Stomach (tissue), 9 donors: ENCODE data around the gene RERE. TPM values are rescaled to one million over a fixed set of nuclear protein-coding genes. Genes with fewer than 3 reads are reported as not detected.

ENCODE experiments used
- DNase-seq, 2 donors: peaks; one replicate each; pipeline versions ENCODE4 v3.0.0 to v3.0.0-alpha.2; 2013 to 2019
- H3K27ac ChIP-seq, 5 donors: fragments of 200-600 bp in 4 of 5; sonication (generic) in 4 of 5; one replicate each; pipeline ENCODE4 v1.5.1; 2013 to 2019; ENCODE audit warnings: mild to moderate bottlenecking in 1 of 5, moderate library complexity in 1 of 5
- H3K27me3 ChIP-seq, 3 donors: fragments of 200-600 bp; sonication (generic); one replicate each; pipeline ENCODE4 v1.5.1; 2017 to 2019; ENCODE audit warnings: mixed run types in 1 of 3
- H3K36me3 ChIP-seq, 4 donors: fragments of 200-600 bp; sonication (generic); 1 replicate in 3 of 4; 2 replicates in 1 of 4; pipeline ENCODE4 v1.5.1; 2016 to 2019
- H3K4me1 ChIP-seq, 4 donors: fragments of 200-600 bp; sonication (generic); one replicate each; pipeline ENCODE4 v1.5.1; 2016 to 2019
- H3K4me3 ChIP-seq, 4 donors: fragments of 200-600 bp; sonication (generic) in 3 of 4; one replicate each; pipeline ENCODE4 v1.5.1; 2016 to 2019; ENCODE audit warnings: mild to moderate bottlenecking in 1 of 4
- H3K9me3 ChIP-seq, 4 donors: fragments of 200-600 bp; sonication (generic); one replicate each; pipeline ENCODE4 v1.5.1; 2016 to 2019
- EP300 ChIP-seq: sonication (generic); formaldehyde crosslinking; IDR thresholded peaks from one replicate; pipeline ENCODE4 v1.6.1; 2017; ENCODE audit warnings: antibody characterized with exemption
- POLR2A ChIP-seq, 4 donors: fragments of 450-650 bp; IDR thresholded peaks; one replicate each; pipeline ENCODE4 v1.6.1; 2016; ENCODE audit warnings: antibody characterized with exemption in 4 of 4, control low read depth in 2 of 4, mild to moderate bottlenecking in 1 of 4, moderate library complexity in 1 of 4
- POLR2AphosphoS5 ChIP-seq, 3 donors: sonication (generic); formaldehyde crosslinking; IDR thresholded peaks; one replicate each; pipeline ENCODE4 v1.6.1; 2016; ENCODE audit warnings: antibody characterized with exemption in 3 of 3
- WGBS, 5 donors: extraction: QIAGEN DNeasy Blood & Tissue Kit in 3 of 5; methylation state at CpG; one replicate each; pipeline versions ENCODE4 v1.1.5 to v1.1.7; 2013 to 2018; 5-methylcytosine and 5-hydroxymethylcytosine counted together
- intact Hi-C: fragments of 100-400 bp; cut with DNase I; formaldehyde crosslinking; loops from one replicate; pipeline ENCODE4 v1.15.1; 2023; ENCODE audit warnings: low total_unique reads
- polyA plus RNA-seq, 3 donors: library from polyadenylated mRNA; stranded (reverse); fragments of 200-250 nt; gene quantifications; one replicate each; pipeline ENCODE4 v1.2.3, GENCODE V29; 2013
- total RNA-seq, 5 donors: library from RNA; depleted of rRNA; stranded (reverse); fragments of >200 nt; gene quantifications; one replicate each; pipeline versions ENCODE4 v1.1.0 to v1.2.3, GENCODE V29; 2014 to 2016
- TF ChIP-seq, protein P1 (sequence below), 7 experiments: fragments of 450-650 bp in 4 of 7; fragments of 200-600 bp in 3 of 7; sonication (generic) in 3 of 7; IDR thresholded peaks; one replicate each; pipeline ENCODE4 v1.5.1; 2016 to 2019; ENCODE audit warnings: antibody characterized with exemption in 7 of 7, control low read depth in 2 of 7, mild to moderate bottlenecking in 1 of 7
- donor health status: healthy with polysubstance abuse.
- donor health status: Bipolar disorder and iron deficiency.
- donor health status: healthy.

The RERE gene
- total and polyA plus RNA-seq, 8 donors = 15.6 to 198 (median 79.3) TPM

DNA sequence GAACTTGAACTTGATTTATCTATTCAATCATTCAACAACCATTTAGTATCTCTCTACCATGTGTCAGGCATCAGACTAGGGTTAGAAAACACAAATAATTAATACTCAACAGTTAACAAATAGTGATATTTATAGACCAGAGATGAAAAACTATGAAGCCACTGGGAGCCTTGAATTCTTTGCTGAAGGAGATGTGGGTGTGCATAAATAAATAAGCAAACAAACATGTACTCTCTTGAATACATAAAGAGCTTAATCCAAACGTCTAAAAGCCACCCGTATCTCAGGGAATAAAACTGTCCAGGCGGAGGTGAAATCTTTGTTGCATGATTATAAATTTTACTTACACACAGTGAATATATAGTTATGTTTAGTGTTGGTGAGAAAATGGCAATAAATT lies 333.9 kb downstream of the RERE start:
- intact Hi-C loops = no loop called here
- no peak overlapping the region for H3K4me3 ChIP-seq

DNA sequence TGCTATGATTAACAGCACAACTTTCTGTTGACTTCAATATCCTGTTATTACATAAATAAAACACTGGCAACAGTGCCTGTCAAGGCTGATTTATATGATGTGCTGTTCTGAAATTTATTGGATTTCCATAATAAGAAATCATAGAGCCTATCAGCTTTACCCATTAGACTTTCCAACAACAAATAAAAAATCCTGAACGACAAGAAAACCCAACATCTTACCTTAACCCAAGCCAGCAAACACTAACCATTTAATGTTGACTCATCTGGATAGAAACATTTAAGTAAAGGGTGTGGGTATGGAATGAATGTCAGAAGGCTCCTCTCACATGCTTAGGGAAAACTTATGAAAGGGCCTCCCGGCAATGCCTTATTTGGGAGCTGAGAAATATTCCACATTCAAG lies 334.5 kb downstream of the RERE start:
- Histone ChIP-seq H3K4me1 (peaks cover 0 to 18% (median 12%) of the 10 kb centered on the region in 4 donors), H3K27ac (peak overlapping the region in 1 of 5 donors; percentile 4), H3K27me3 (no peaks in the 10 kb centered on the region), H3K4me3 (no peak overlapping the region), H3K36me3 (peaks cover 0 to 9% (median 2%) of the 10 kb centered on the region in 4 donors), H3K9me3 (no peaks in the 10 kb centered on the region)
- WGBS, 5 donors = 32 to 53% (median 38%) methylated on average over 2 of the region's 2 CpGs
- intact Hi-C loops = no loop called here
- no peak for TF ChIP-seq EP300
- TF ChIP-seq, protein P1, sequence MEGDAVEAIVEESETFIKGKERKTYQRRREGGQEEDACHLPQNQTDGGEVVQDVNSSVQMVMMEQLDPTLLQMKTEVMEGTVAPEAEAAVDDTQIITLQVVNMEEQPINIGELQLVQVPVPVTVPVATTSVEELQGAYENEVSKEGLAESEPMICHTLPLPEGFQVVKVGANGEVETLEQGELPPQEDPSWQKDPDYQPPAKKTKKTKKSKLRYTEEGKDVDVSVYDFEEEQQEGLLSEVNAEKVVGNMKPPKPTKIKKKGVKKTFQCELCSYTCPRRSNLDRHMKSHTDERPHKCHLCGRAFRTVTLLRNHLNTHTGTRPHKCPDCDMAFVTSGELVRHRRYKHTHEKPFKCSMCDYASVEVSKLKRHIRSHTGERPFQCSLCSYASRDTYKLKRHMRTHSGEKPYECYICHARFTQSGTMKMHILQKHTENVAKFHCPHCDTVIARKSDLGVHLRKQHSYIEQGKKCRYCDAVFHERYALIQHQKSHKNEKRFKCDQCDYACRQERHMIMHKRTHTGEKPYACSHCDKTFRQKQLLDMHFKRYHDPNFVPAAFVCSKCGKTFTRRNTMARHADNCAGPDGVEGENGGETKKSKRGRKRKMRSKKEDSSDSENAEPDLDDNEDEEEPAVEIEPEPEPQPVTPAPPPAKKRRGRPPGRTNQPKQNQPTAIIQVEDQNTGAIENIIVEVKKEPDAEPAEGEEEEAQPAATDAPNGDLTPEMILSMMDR (IDR thresholded peaks at IDR 0.05) = no peak
- no peak for TF ChIP-seq POLR2AphosphoS5 (IDR thresholded peaks at IDR 0.05)
- no peak for TF ChIP-seq POLR2A (IDR thresholded peaks at IDR 0.05)
- DNase-seq = no peak

More for the DNA sequence above, 333.9 kb downstream of the RERE start:
- Histone ChIP-seq H3K36me3 (peaks cover 0 to 9% (median 2%) of the 10 kb centered on the region in 4 donors), H3K27me3 (no peaks in the 10 kb centered on the region), H3K9me3 (no peaks in the 10 kb centered on the region), H3K27ac (no peak overlapping the region), H3K4me1 (peaks cover 0 to 13% (median 9%) of the 10 kb centered on the region in 4 donors)
- no peak for DNase-seq
- WGBS, 5 donors = 61 to 72% (median 69%) methylated on average over 3 of the region's 3 CpGs
- TF ChIP-seq, protein P1 (IDR thresholded peaks at IDR 0.05) = no peak
- TF ChIP-seq EP300 (no peak), POLR2A (IDR thresholded peaks at IDR 0.05) (no peak), POLR2AphosphoS5 (IDR thresholded peaks at IDR 0.05) (no peak)

DNA sequence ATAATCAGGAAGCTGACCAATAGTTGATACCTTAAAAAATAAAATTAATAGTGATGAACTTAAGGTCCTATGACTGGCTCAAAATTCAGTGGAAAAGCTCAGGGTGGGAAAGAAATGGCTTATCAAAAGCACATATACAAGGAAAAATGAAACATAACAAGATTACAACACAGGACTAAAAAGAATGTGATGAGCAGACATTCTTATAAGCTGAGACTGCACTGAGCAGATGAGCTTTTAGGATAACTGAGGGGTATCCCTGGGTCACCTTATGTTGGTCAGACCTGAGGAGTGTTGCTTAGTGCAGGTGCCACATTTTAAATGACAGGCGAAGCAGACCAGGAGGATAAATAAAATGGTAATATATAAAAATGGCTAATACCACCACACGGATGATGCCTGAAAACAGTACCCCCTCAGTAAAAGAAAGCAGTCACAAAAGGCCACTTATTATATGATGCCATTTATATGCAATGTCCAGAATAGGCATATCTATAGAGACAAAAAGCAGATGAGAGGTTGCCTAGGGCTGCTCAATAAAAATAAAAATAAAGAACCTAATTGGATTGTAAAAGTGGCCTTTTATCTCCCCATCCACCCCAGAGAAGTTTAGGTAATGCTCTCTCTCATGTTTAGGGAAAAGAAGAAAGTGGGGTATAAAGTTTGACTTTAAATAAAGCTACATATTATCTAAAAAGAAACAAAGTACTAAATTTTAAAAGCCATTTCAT lies 335.6 kb downstream of the RERE start:
- no peaks in the 10 kb centered on the region for H3K9me3 ChIP-seq
- H3K27ac ChIP-seq = no peak overlapping the region
- H3K36me3 ChIP-seq = peaks cover 0 to 9% (median 2%) of the 10 kb centered on the region in 4 donors
- intact Hi-C loops = no loop called here
- TF ChIP-seq POLR2AphosphoS5 (IDR thresholded peaks at IDR 0.05) (no peak), EP300 (no peak), POLR2A (IDR thresholded peaks at IDR 0.05) (no peak)
- TF ChIP-seq, protein P1 (IDR thresholded peaks at IDR 0.05) = no peak
- DNase-seq = no peak
- H3K27me3 ChIP-seq = no peaks in the 10 kb centered on the region
- WGBS, 5 donors = 92 to 98% (median 95%) methylated on average over 2 of the region's 2 CpGs
- H3K4me3 ChIP-seq = no peak overlapping the region
- peaks cover 0 to 29% (median 18%) of the 10 kb centered on the region in 4 donors for H3K4me1 ChIP-seq

DNA sequence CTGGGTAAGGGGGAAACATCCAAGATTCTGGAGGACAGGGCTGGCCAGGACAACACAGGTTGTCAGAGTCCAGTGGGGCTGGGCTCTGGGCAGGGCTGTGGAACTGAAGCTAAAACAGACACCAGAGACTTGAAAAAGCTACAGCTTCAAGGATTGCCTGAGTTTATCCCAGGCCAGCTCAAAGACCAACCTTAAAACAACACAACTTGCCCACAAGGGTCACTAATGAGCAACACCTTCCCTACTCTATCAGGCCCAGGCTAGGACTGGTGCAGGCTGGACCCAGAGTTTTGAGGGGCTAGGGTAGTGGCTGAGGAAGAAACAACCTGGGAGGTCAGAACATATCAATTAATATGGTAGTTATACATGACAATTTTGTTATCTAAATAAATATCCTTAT lies 338.9 kb downstream of the RERE start:
- intact Hi-C loops = no loop called here
- Histone ChIP-seq H3K36me3 (no peaks in the 10 kb centered on the region), H3K9me3 (no peaks in the 10 kb centered on the region), H3K4me1 (peaks cover 5 to 50% (median 28%) of the 10 kb centered on the region in 4 donors), H3K27me3 (no peaks in the 10 kb centered on the region), H3K4me3 (no peak overlapping the region), H3K27ac (peak overlapping the region in 1 of 5 donors; percentile 2)
- no peak for DNase-seq
- TF ChIP-seq, protein P1 (IDR thresholded peaks at IDR 0.05) = no peak
- no peak for TF ChIP-seq POLR2A (IDR thresholded peaks at IDR 0.05)
- no peak for TF ChIP-seq EP300
- TF ChIP-seq POLR2AphosphoS5 (IDR thresholded peaks at IDR 0.05) = no peak
